WI38 (cell line): Measurements from ENCODE around the gene ETV4.

Experiments used
- H3K4me3 ChIP-seq: 2 replicates; pipeline ENCODE4 v1.5.1; 2011; ENCODE audit warnings: low read depth, mild to moderate bottlenecking, control low read depth, low read length
- TF ChIP-seq, protein P1 (sequence below): IDR thresholded peaks from 2 replicates; pipeline ENCODE4 v1.5.1; 2012; ENCODE audit warnings: low read depth, mild to moderate bottlenecking, control low read depth, low read length

The ETV4 gene

DNA sequence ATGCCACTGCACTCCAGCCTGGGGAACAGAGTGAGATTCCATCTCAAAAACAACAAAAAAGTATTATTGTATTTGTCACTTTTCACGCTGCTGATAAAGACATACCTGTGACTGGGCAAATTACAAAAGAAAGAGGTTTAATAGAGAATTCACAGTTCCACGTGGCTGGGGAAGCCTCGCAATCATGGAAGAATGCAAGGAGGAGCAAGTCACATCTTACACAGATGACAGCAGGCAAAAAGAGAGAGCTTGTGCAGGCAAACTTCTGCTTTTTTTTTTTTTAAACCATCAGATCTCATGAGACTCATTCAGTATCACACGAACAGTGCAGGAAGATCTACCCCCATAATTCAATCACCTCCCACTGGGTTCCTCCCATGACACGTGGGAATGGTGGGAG, 41.5 kb upstream of the ETV4 start:
- H3K4me3 ChIP-seq, result no peak overlapping the region
- TF ChIP-seq, protein P1, sequence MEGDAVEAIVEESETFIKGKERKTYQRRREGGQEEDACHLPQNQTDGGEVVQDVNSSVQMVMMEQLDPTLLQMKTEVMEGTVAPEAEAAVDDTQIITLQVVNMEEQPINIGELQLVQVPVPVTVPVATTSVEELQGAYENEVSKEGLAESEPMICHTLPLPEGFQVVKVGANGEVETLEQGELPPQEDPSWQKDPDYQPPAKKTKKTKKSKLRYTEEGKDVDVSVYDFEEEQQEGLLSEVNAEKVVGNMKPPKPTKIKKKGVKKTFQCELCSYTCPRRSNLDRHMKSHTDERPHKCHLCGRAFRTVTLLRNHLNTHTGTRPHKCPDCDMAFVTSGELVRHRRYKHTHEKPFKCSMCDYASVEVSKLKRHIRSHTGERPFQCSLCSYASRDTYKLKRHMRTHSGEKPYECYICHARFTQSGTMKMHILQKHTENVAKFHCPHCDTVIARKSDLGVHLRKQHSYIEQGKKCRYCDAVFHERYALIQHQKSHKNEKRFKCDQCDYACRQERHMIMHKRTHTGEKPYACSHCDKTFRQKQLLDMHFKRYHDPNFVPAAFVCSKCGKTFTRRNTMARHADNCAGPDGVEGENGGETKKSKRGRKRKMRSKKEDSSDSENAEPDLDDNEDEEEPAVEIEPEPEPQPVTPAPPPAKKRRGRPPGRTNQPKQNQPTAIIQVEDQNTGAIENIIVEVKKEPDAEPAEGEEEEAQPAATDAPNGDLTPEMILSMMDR, result no peak

DNA sequence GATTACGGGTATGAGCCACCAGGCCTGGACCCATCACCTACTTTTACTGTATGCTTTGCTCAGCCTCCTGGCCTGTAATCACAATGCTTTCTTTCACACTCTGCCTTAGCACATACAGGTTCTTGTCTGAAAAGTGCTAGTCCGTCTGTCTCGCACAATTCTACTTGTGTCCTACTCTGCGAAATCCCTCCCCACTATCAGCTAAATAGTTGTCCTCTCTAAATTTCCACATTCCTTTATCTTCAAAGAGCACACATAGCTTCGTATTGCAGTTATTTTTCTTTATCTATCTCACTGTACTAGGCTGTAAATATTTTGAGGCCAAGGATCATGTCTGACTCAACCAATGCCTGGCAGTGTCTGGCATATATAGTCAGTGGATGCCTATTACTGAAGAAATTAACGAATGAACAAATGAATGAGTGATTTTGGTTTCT, 38.5 kb upstream of the ETV4 start:
- TF ChIP-seq, protein P1, result no peak
- no peak overlapping the region for H3K4me3 ChIP-seq

DNA sequence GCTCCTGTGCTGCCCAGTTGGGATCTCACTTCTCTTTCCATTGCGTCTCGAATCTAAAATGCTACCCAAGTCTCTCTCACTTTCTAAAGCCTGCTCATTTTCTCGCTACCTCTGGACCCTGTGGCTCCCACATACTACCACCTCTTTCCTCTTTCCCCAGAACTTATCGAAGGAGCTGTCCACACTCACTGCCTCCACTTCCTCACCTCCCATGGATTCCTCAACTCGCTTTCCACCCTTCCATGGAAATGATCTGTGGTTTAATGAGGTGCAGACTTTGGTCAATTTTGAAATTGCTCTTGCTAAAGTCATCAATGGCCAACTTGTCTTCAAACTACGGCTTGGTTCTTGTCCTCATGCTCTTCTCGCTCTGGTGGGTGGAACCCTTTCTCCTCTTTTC, 37.2 kb upstream of the ETV4 start:
- H3K4me3 ChIP-seq, result no peak overlapping the region
- TF ChIP-seq, protein P1, result no peak

DNA sequence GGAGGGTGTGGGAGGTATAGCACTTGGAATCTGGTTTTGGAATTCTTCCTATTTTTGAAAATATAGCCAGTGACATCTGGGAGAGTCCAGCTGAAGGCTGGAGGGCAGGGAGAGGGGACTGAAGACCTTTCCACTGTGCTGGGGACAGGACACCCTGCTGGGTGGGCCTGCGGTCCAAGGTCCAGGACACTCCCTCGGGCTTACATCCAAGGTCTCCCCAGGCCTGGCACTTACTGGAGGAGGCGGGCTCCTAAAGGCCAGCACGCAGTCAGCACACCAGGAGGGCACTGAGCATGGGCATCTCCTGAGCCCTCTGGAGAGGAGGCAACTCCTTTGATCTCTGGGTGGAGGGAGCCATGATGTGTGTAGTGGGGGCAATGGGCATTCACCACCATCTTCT, 35.5 kb upstream of the ETV4 start:
- H3K4me3 ChIP-seq, result no peak overlapping the region
- TF ChIP-seq, protein P1, result no peak

DNA sequence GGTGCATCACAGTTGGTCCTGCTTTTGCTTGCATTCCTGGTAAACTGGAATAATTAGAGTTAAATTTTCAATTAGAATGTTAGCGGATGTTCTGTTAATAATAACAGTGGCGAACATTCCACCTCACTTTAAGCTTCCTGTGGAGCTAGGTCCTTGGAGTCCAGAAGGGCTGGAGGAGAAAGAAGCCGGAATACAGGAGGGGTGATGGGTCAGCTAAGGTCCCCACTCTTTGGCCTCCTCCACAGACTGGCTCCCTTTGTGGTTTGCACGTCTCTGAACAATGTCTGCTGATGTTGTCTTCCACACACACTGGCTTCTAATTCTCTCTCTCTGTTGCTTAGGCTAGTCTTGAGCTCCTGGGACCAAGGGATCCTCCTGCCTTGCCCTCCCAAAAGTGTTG, 35.0 kb upstream of the ETV4 start:
- TF ChIP-seq, protein P1, result no peak
- H3K4me3 ChIP-seq, result no peak overlapping the region

DNA sequence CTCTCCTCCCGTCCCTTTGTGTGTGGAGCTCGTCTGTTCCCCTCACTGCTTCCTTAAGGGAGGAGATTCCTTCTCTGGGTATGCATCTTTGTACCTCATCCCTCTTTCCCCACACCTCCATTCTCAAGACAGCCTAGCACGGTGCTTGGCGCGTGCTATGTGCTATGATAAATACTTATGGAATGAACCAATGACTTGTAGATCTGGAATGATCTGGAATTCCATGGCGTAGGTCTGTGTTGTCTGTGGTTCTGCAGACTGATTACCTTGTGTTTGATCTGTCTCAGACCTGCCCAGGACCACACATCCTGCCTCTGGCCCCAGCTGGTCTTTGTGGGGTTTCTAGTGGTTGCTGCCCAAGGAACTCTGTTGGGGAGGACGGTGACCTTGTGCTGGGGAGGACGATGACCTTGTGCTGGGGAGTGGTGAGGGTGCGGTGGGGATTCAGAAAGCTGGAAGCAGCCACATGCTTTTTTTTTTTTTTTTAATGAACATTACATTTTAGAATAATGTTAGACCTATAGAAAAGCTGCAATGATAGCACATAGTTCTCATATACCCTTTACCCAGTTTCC, 33.5 kb upstream of the ETV4 start:
- no peak overlapping the region for H3K4me3 ChIP-seq
- TF ChIP-seq, protein P1, result no peak

DNA sequence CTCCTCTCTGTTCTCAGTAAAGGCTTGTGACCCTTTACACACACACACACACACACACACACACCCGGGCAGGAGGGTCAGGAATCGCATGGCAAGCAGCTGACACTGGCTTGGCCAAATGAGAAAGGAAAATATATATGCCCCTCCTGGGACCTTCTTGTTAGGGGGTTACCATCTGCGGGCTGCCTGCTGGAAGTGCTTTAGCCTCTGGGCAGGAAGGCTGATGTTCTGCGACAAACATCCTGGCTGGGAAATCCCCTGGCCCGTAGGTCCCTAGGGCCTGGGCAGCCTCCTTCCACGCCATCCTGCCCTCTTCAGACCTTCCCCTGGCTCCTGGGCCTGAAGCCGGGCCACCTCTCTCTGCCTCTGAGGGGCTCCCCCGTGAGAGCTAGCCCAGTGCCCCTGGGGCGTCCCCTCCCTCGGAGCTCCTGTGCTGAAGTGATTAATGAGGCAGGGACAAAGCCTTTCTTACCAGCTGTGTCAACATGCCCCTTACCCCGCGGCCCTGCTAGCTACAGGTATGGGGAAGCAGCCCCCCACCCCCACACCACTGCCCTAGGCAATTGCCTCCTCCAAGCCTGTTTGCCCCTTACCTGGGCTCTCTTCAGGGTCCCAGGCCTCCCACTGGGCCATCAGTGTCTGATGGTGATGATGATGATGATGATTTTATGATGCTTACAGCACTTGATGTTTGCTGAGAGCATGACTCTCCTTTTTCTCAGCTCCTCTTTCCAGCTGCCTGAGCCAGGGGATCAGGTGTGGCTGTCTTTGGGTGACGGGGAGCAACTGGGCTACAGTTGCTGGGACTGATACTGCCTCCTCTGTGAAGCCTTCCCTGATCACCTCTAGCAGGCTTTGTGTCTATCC, 32.8 kb upstream of the ETV4 start:
- TF ChIP-seq, protein P1, result no peak
- H3K4me3 ChIP-seq, result no peak overlapping the region
